NCI-H1417 (cell line): Measurements from ENCODE around the gene SLC17A9.

Experiments used
- DNase-seq, 3 experiments: peaks; one replicate each; lab custom pipeline; 2025; lab: John Stamatoyannopoulos, UW

Gene SLC17A9

GRCh38 chr20:62982124-62983075, 29.9 kb downstream of the SLC17A9 start:
- DNase-seq = peak in 1 of 3 experiments; percentile 53

GRCh38 chr20:62983210-62983609, 30.7 kb downstream of the SLC17A9 start:
- DNase-seq = no peak

- peak; percentile 11 to 92 (median 63) for DNase-seq
Observed at GRCh38 chr20:62984666-62985443, 32.3 kb downstream of the SLC17A9 start.

GRCh38 chr20:62985444-62985778, 32.9 kb downstream of the SLC17A9 start:
- DNase-seq = no peak

GRCh38 chr20:62986257-62986800, 33.8 kb downstream of the SLC17A9 start:
- DNase-seq = no peak

- no peak for DNase-seq
Observed at GRCh38 chr20:62987114-62987513, 34.6 kb downstream of the SLC17A9 start.

- peak in 1 of 3 experiments; percentile 21 for DNase-seq
Observed at GRCh38 chr20:62989201-62989601, 36.7 kb downstream of the SLC17A9 start.

- DNase-seq = no peak
Observed at GRCh38 chr20:62990306-62990825, 37.9 kb downstream of the SLC17A9 start.

- DNase-seq = no peak
Observed at GRCh38 chr20:62991196-62991807, 38.8 kb downstream of the SLC17A9 start.

- DNase-seq = no peak
Observed at GRCh38 chr20:62991863-62992262, 39.4 kb downstream of the SLC17A9 start.

- no peak for DNase-seq
Observed at GRCh38 chr20:62993856-62994494, 41.5 kb downstream of the SLC17A9 start.

- no peak for DNase-seq
Observed at GRCh38 chr20:62994869-62995281, 42.4 kb downstream of the SLC17A9 start.

GRCh38 chr20:62995481-62995880, 43.0 kb downstream of the SLC17A9 start:
- peak in 2 of 3 experiments; percentile 47 to 58 for DNase-seq

GRCh38 chr20:62995898-62996595, 43.5 kb downstream of the SLC17A9 start:
- peak in 2 of 3 experiments; percentile 76 to 88 for DNase-seq

- no peak for DNase-seq
Observed at GRCh38 chr20:62996596-62996982, 44.1 kb downstream of the SLC17A9 start.

GRCh38 chr20:62997417-62998035, 45.0 kb downstream of the SLC17A9 start:
- DNase-seq = no peak

- DNase-seq = no peak
Observed at GRCh38 chr20:62998449-62998848, 45.9 kb downstream of the SLC17A9 start.

GRCh38 chr20:62999580-62999979, 47.1 kb downstream of the SLC17A9 start:
- DNase-seq = no peak

- no peak for DNase-seq
Observed at GRCh38 chr20:63000036-63000435, 47.5 kb downstream of the SLC17A9 start.

- peak in 1 of 3 experiments; percentile 26 for DNase-seq
Observed at GRCh38 chr20:63000958-63001357, 48.4 kb downstream of the SLC17A9 start.
